ENCODE results near the gene PAQR9.
A peak's percentile ranks its signal among the peaks of the same experiment; 100 is the strongest.

PAQR9 gene

GRCh38 chr3:142958707-142959106, 4.8 kb downstream of the PAQR9 start:
- DNase-seq (ENCODE audit: low spot score in 2 of 2): no peak
- no peak overlapping the region for H3K4me3 Mint-ChIP-seq
- peaks cover 4% of the 10 kb centered on the region for H3K36me3 Mint-ChIP-seq (ENCODE audit: insufficient read depth)
- H3K27me3 Mint-ChIP-seq: peaks cover 66% of the 10 kb centered on the region
- H3K4me1 Mint-ChIP-seq: peaks cover 11% of the 10 kb centered on the region
- ATAC-seq (replicated peaks; ENCODE audit: extremely low read depth, poor library complexity, severe bottlenecking): no peak
- H3K27ac Mint-ChIP-seq (ENCODE audit: low read depth): no peak overlapping the region
- H3K9me3 Mint-ChIP-seq: no peaks in the 10 kb centered on the region

GRCh38 chr3:142953443-142953842, 10.0 kb downstream of the PAQR9 start:
- no peak for DNase-seq (ENCODE audit: low spot score in 2 of 2)

GRCh38 chr3:142952272-142953193, 10.9 kb downstream of the PAQR9 start:
- Mint-ChIP-seq H3K36me3 (ENCODE audit: insufficient read depth) (no peaks in the 10 kb centered on the region), H3K4me1 (no peaks in the 10 kb centered on the region), H3K4me3 (no peak overlapping the region), H3K9me3 (no peaks in the 10 kb centered on the region), H3K27ac (ENCODE audit: low read depth) (no peak overlapping the region), H3K27me3 (peaks cover 62% of the 10 kb centered on the region)
- DNase-seq (ENCODE audit: low spot score in 2 of 2): no peak
- ATAC-seq (replicated peaks; ENCODE audit: extremely low read depth, poor library complexity, severe bottlenecking): no peak

More at GRCh38 chr3:142953443-142953842, 10.0 kb downstream of the PAQR9 start:
- ATAC-seq (replicated peaks; ENCODE audit: extremely low read depth, poor library complexity, severe bottlenecking): no peak
- no peak overlapping the region for H3K27ac Mint-ChIP-seq (ENCODE audit: low read depth)
- no peaks in the 10 kb centered on the region for H3K36me3 Mint-ChIP-seq (ENCODE audit: insufficient read depth)
- peaks cover 62% of the 10 kb centered on the region for H3K27me3 Mint-ChIP-seq
- H3K9me3 Mint-ChIP-seq: no peaks in the 10 kb centered on the region
- H3K4me3 Mint-ChIP-seq: no peak overlapping the region
- H3K4me1 Mint-ChIP-seq: no peaks in the 10 kb centered on the region

GRCh38 chr3:142951794-142952193, 11.7 kb downstream of the PAQR9 start:
- no peaks in the 10 kb centered on the region for H3K9me3 Mint-ChIP-seq
- H3K4me1 Mint-ChIP-seq: peaks cover 4% of the 10 kb centered on the region
- no peak for DNase-seq (ENCODE audit: low spot score in 2 of 2)
- H3K27ac Mint-ChIP-seq (ENCODE audit: low read depth): no peak overlapping the region
- H3K4me3 Mint-ChIP-seq: no peak overlapping the region
- peaks cover 62% of the 10 kb centered on the region for H3K27me3 Mint-ChIP-seq
- no peak for ATAC-seq (replicated peaks; ENCODE audit: extremely low read depth, poor library complexity, severe bottlenecking)
- H3K36me3 Mint-ChIP-seq (ENCODE audit: insufficient read depth): no peaks in the 10 kb centered on the region

GRCh38 chr3:142950972-142951371, 12.5 kb downstream of the PAQR9 start:
- H3K36me3 Mint-ChIP-seq (ENCODE audit: insufficient read depth): no peaks in the 10 kb centered on the region
- ATAC-seq (replicated peaks; ENCODE audit: extremely low read depth, poor library complexity, severe bottlenecking) (no peak), DNase-seq (ENCODE audit: low spot score in 2 of 2) (no peak)
- H3K9me3 Mint-ChIP-seq: no peaks in the 10 kb centered on the region
- H3K27me3 Mint-ChIP-seq: peaks cover 68% of the 10 kb centered on the region
- no peak overlapping the region for H3K4me3 Mint-ChIP-seq
- no peak overlapping the region for H3K27ac Mint-ChIP-seq (ENCODE audit: low read depth)
- peaks cover 5% of the 10 kb centered on the region for H3K4me1 Mint-ChIP-seq

- no peak overlapping the region for H3K27ac Mint-ChIP-seq (ENCODE audit: low read depth)
- no peak overlapping the region for H3K4me3 Mint-ChIP-seq
- DNase-seq (ENCODE audit: low spot score in 2 of 2) (no peak), ATAC-seq (replicated peaks; ENCODE audit: extremely low read depth, poor library complexity, severe bottlenecking) (no peak)
- H3K4me1 Mint-ChIP-seq: peaks cover 18% of the 10 kb centered on the region
- H3K27me3 Mint-ChIP-seq: peaks cover 57% of the 10 kb centered on the region
- H3K9me3 Mint-ChIP-seq: no peaks in the 10 kb centered on the region
- no peaks in the 10 kb centered on the region for H3K36me3 Mint-ChIP-seq (ENCODE audit: insufficient read depth)
Observed at GRCh38 chr3:142947799-142948575, 15.5 kb downstream of the PAQR9 start.

GRCh38 chr3:142947352-142947751, 16.1 kb downstream of the PAQR9 start:
- ATAC-seq (replicated peaks; ENCODE audit: extremely low read depth, poor library complexity, severe bottlenecking) (no peak), DNase-seq (ENCODE audit: low spot score in 2 of 2) (no peak)
- no peak overlapping the region for H3K4me3 Mint-ChIP-seq
- peaks cover 18% of the 10 kb centered on the region for H3K4me1 Mint-ChIP-seq
- H3K9me3 Mint-ChIP-seq: no peaks in the 10 kb centered on the region
- no peaks in the 10 kb centered on the region for H3K36me3 Mint-ChIP-seq (ENCODE audit: insufficient read depth)
- peaks cover 53% of the 10 kb centered on the region for H3K27me3 Mint-ChIP-seq
- no peak overlapping the region for H3K27ac Mint-ChIP-seq (ENCODE audit: low read depth)

- no peaks in the 10 kb centered on the region for H3K36me3 Mint-ChIP-seq (ENCODE audit: insufficient read depth)
- H3K4me1 Mint-ChIP-seq: peaks cover 18% of the 10 kb centered on the region
- ATAC-seq (replicated peaks; ENCODE audit: extremely low read depth, poor library complexity, severe bottlenecking) (no peak), DNase-seq (ENCODE audit: low spot score in 2 of 2) (no peak)
- H3K27ac Mint-ChIP-seq (ENCODE audit: low read depth): no peak overlapping the region
- peaks cover 53% of the 10 kb centered on the region for H3K27me3 Mint-ChIP-seq
- no peak overlapping the region for H3K4me3 Mint-ChIP-seq
- no peaks in the 10 kb centered on the region for H3K9me3 Mint-ChIP-seq
Observed at GRCh38 chr3:142946861-142947260, 16.6 kb downstream of the PAQR9 start.

GRCh38 chr3:142945023-142945422, 18.5 kb downstream of the PAQR9 start:
- Mint-ChIP-seq H3K27me3 (peaks cover 37% of the 10 kb centered on the region), H3K4me3 (peak overlapping the region; percentile 69), H3K27ac (ENCODE audit: low read depth) (peak overlapping the region; percentile 78), H3K36me3 (ENCODE audit: insufficient read depth) (no peaks in the 10 kb centered on the region), H3K4me1 (peaks cover 18% of the 10 kb centered on the region), H3K9me3 (no peaks in the 10 kb centered on the region)
- DNase-seq (ENCODE audit: low spot score in 2 of 2) (no peak), ATAC-seq (replicated peaks; ENCODE audit: extremely low read depth, poor library complexity, severe bottlenecking) (no peak)

- peak overlapping the region; percentile 78 for H3K27ac Mint-ChIP-seq (ENCODE audit: low read depth)
- ATAC-seq (replicated peaks; ENCODE audit: extremely low read depth, poor library complexity, severe bottlenecking): peak; percentile 19
- H3K9me3 Mint-ChIP-seq: no peaks in the 10 kb centered on the region
- peaks cover 30% of the 10 kb centered on the region for H3K27me3 Mint-ChIP-seq
- H3K4me3 Mint-ChIP-seq: peak overlapping the region; percentile 69
- DNase-seq (ENCODE audit: low spot score in 2 of 2): no peak
- H3K36me3 Mint-ChIP-seq (ENCODE audit: insufficient read depth): no peaks in the 10 kb centered on the region
- H3K4me1 Mint-ChIP-seq: peaks cover 18% of the 10 kb centered on the region
Observed at GRCh38 chr3:142944342-142944741, 19.1 kb downstream of the PAQR9 start.

- no peaks in the 10 kb centered on the region for H3K36me3 Mint-ChIP-seq (ENCODE audit: insufficient read depth)
- DNase-seq (ENCODE audit: low spot score in 2 of 2): no peak
- peak overlapping the region; percentile 69 for H3K4me3 Mint-ChIP-seq
- H3K4me1 Mint-ChIP-seq: peaks cover 18% of the 10 kb centered on the region
- H3K27me3 Mint-ChIP-seq: peaks cover 26% of the 10 kb centered on the region
- peak overlapping the region; percentile 78 for H3K27ac Mint-ChIP-seq (ENCODE audit: low read depth)
- ATAC-seq (replicated peaks; ENCODE audit: extremely low read depth, poor library complexity, severe bottlenecking): no peak
- no peaks in the 10 kb centered on the region for H3K9me3 Mint-ChIP-seq
Observed at GRCh38 chr3:142943870-142944269, 19.6 kb downstream of the PAQR9 start.

GRCh38 chr3:142943349-142943748, 20.1 kb downstream of the PAQR9 start:
- H3K27ac Mint-ChIP-seq (ENCODE audit: low read depth): no peak overlapping the region
- peaks cover 18% of the 10 kb centered on the region for H3K4me1 Mint-ChIP-seq
- no peaks in the 10 kb centered on the region for H3K9me3 Mint-ChIP-seq
- H3K4me3 Mint-ChIP-seq: no peak overlapping the region
- no peaks in the 10 kb centered on the region for H3K36me3 Mint-ChIP-seq (ENCODE audit: insufficient read depth)
- DNase-seq (ENCODE audit: low spot score in 2 of 2) (no peak), ATAC-seq (replicated peaks; ENCODE audit: extremely low read depth, poor library complexity, severe bottlenecking) (no peak)
- peaks cover 23% of the 10 kb centered on the region for H3K27me3 Mint-ChIP-seq

All from central memory CD8-positive, alpha-beta T cell (primary cell).